Immature natural killer cell (primary cell): ENCODE results near the gene PLA2G3. TPM values are rescaled to one million over a fixed set of nuclear protein-coding genes. Genes with fewer than 3 reads are reported as not detected.

Source experiments
- DNase-seq, 3 donors: peaks; one replicate each; pipeline ENCODE4 v3.0.0; 2022; ENCODE audit warnings: mixed read lengths in 1 of 3
- H3K27ac Mint-ChIP-seq, 6 donors: one replicate each; pipeline ENCODE4 v1.8.0; 2020; ENCODE audit warnings: mixed read lengths in 6 of 6, mild to moderate bottlenecking in 5 of 6, inconsistent platforms in 4 of 6, moderate library complexity in 3 of 6
- H3K27me3 Mint-ChIP-seq, 3 donors: one replicate each; pipeline ENCODE4 v1.8.0; 2020 to 2021; ENCODE audit warnings: low read depth in 3 of 3, mild to moderate bottlenecking in 3 of 3, mixed read lengths in 3 of 3, moderate library complexity in 3 of 3, inconsistent platforms in 1 of 3
- H3K36me3 Mint-ChIP-seq, 3 donors: one replicate each; pipeline ENCODE4 v1.8.0; 2020; ENCODE audit warnings: mixed read lengths in 3 of 3, inconsistent platforms in 2 of 3, mild to moderate bottlenecking in 2 of 3
- H3K4me1 Mint-ChIP-seq, 2 donors: one replicate each; pipeline ENCODE4 v1.8.0; 2020; ENCODE audit warnings: inconsistent platforms in 2 of 2, mild to moderate bottlenecking in 2 of 2, mixed read lengths in 2 of 2, moderate library complexity in 1 of 2
- H3K4me3 Mint-ChIP-seq, 5 donors: one replicate each; pipeline ENCODE4 v1.8.0; 2020; ENCODE audit warnings: mild to moderate bottlenecking in 5 of 5, mixed read lengths in 5 of 5, inconsistent platforms in 3 of 5, moderate library complexity in 3 of 5
- H3K9me3 Mint-ChIP-seq, 6 donors: one replicate each; pipeline ENCODE4 v1.8.0; 2020; ENCODE audit warnings: mild to moderate bottlenecking in 6 of 6, mixed read lengths in 6 of 6, inconsistent platforms in 4 of 6, moderate library complexity in 3 of 6
- polyA plus RNA-seq, 3 donors: library from polyadenylated mRNA; unstranded; fragments of 300-500 nt; fragmentation: Illumina TruSeq; gene quantifications; one replicate each; pipeline ENCODE4 v1.2.3, GENCODE V29; 2021

Gene PLA2G3
- polyA plus RNA-seq, 3 donors from 2014 or later = not detected

DNA sequence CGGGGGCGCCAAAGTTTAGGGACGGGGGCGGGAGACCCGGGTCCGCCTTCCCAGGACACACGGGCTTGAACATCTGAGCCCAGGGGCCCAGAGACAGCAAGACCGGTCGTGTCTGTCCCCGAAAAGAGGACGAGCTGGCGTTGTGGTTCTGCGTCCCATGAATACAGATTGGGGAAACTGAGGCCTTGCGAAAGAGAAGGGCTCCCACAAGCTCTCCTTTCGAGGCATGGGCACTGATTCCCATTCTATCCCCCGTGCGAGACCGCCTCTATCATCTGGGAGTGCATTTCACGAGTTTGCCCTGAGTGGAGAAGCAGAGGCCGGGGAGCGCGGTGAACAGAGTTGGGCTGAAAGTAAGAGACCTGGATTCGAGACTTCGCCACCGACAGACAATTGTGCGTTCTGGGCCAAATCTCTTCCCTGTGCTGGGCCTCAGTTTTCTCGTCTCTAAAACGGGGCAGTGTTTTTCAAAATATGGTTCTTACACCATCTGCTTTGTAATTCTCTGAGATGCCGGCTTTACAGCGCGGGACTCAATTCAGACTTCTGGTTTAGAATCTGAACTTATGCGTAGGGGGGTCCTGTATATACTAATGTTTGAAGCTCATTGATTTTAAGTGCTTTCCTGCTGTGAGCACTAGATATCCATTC is 20.1 kb upstream of the PLA2G3 start:
- peak overlapping the region; percentile 93 to 100 (median 99) for H3K4me3 Mint-ChIP-seq
- peaks cover 0 to 4% (median 0%) of the 10 kb centered on the region in 3 donors for H3K36me3 Mint-ChIP-seq
- peaks cover 38 to 48% of the 10 kb centered on the region in 2 donors for H3K4me1 Mint-ChIP-seq
- no peaks in the 10 kb centered on the region for H3K9me3 Mint-ChIP-seq
- H3K27me3 Mint-ChIP-seq = peaks cover 3 to 8% (median 4%) of the 10 kb centered on the region in 3 donors
- peak overlapping the region; percentile 85 to 99 (median 99) for H3K27ac Mint-ChIP-seq
- DNase-seq = no peak

DNA sequence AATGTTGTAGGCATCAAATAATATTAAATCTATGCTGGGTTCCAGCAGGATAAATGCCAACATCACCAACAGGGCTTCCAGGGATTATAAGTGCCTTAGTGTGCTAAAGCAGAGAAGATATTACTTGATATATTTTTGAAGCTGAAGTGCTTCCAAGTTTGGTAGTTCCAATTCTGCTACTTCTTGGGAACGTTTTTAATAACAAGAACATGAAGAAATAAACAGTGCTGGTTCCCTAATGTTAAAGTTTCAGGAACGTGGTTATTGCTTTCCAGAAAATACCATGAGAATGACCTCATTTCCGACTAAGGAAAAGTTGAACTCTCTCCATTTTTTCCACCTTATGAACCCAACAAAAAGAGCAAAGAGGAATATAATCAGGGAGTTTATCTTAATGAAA is 15.1 kb upstream of the PLA2G3 start:
- DNase-seq = no peak
- peaks cover 3 to 9% (median 8%) of the 10 kb centered on the region in 3 donors for H3K27me3 Mint-ChIP-seq
- no peaks in the 10 kb centered on the region for H3K36me3 Mint-ChIP-seq
- no peaks in the 10 kb centered on the region for H3K9me3 Mint-ChIP-seq
- H3K27ac Mint-ChIP-seq = peak overlapping the region in 1 of 6 donors; percentile 10
- H3K4me1 Mint-ChIP-seq = peaks cover 7 to 14% of the 10 kb centered on the region in 2 donors
- H3K4me3 Mint-ChIP-seq = no peak overlapping the region

DNA sequence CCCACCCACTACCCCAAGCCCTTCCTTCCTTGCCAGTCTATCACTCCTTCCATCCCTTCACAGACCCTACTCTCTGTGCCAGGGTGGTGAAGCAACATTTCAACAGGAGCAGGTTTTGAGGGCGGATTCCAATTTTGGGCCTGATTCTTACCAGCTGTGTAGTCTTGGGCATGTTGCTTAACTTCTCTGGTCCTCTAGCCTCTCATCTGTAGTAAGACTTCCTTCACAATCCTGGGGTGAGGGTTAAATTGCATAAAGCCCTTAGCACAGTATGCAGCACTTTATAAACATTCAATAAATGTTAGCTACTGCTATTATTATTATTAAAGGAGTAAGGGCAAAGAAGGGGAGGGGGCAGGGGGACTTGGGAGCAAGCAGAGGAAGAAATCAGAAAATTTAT is 14.7 kb upstream of the PLA2G3 start:
- Mint-ChIP-seq H3K27ac (no peak overlapping the region), H3K4me3 (no peak overlapping the region), H3K27me3 (peaks cover 2 to 8% (median 8%) of the 10 kb centered on the region in 3 donors), H3K9me3 (no peaks in the 10 kb centered on the region), H3K36me3 (no peaks in the 10 kb centered on the region), H3K4me1 (peaks cover 4 to 10% of the 10 kb centered on the region in 2 donors)
- DNase-seq = no peak

- Mint-ChIP-seq H3K4me3 (no peak overlapping the region), H3K27me3 (peaks cover 0 to 7% (median 1%) of the 10 kb centered on the region in 3 donors), H3K27ac (peak overlapping the region in 1 of 6 donors; percentile 17), H3K4me1 (no peaks in the 10 kb centered on the region), H3K9me3 (no peaks in the 10 kb centered on the region), H3K36me3 (no peaks in the 10 kb centered on the region)
- DNase-seq = no peak
Measured at GRCh38 chr22:31153357-31153756, 13.0 kb upstream of the PLA2G3 start.

- no peaks in the 10 kb centered on the region for H3K4me1 Mint-ChIP-seq
- H3K4me3 Mint-ChIP-seq = no peak overlapping the region
- peaks cover 0 to 7% (median 1%) of the 10 kb centered on the region in 3 donors for H3K27me3 Mint-ChIP-seq
- H3K36me3 Mint-ChIP-seq = no peaks in the 10 kb centered on the region
- no peak for DNase-seq
- H3K9me3 Mint-ChIP-seq = peaks cover 0 to 2% (median 0%) of the 10 kb centered on the region in 6 donors
- no peak overlapping the region for H3K27ac Mint-ChIP-seq
Measured at GRCh38 chr22:31151872-31152271, 11.6 kb upstream of the PLA2G3 start.

GRCh38 chr22:31150615-31151014 is 10.3 kb upstream of the PLA2G3 start:
- Mint-ChIP-seq H3K27ac (no peak overlapping the region), H3K36me3 (no peaks in the 10 kb centered on the region), H3K4me1 (no peaks in the 10 kb centered on the region), H3K27me3 (peaks cover 0 to 7% (median 1%) of the 10 kb centered on the region in 3 donors), H3K9me3 (peaks cover 0 to 3% (median 0%) of the 10 kb centered on the region in 6 donors), H3K4me3 (no peak overlapping the region)
- no peak for DNase-seq

DNA sequence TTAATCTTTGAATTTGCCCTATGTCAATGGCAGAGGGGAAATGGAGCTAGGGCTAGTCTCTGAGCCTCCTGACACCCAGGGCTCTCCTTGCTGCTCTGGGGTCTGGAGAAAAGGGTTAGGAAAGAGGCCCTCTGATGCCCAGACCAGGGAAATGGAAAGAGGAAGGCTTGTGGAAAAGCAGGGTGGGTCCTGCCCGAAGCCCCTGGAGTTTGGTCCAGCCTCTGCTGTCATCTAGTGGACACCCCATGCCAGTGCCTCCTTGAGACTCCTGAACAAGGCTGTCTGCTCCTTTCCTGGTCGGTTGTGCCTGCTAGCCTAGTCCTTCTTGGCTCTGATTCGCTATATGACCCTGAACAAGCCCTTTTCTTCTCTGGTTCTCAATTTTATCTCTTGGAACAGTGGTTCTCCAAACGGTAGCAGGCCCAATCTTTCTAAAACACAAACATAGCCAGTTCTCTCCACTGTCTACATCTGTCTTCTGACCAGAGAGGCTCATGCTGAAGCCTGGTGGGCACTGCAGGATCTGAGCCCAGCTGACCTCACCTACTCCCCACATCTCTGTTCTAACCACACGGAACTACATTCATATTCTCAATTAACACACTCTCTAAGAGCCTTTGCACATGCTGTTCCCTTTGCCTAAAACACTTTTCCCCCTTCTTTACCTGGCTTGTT is 8.8 kb upstream of the PLA2G3 start:
- Mint-ChIP-seq H3K9me3 (peaks cover 0 to 3% (median 0%) of the 10 kb centered on the region in 6 donors), H3K4me1 (no peaks in the 10 kb centered on the region), H3K27me3 (peaks cover 0 to 5% (median 1%) of the 10 kb centered on the region in 3 donors), H3K4me3 (no peak overlapping the region), H3K36me3 (no peaks in the 10 kb centered on the region), H3K27ac (no peak overlapping the region)
- peak in 2 of 3 donors; percentile 6 to 12 for DNase-seq

DNA sequence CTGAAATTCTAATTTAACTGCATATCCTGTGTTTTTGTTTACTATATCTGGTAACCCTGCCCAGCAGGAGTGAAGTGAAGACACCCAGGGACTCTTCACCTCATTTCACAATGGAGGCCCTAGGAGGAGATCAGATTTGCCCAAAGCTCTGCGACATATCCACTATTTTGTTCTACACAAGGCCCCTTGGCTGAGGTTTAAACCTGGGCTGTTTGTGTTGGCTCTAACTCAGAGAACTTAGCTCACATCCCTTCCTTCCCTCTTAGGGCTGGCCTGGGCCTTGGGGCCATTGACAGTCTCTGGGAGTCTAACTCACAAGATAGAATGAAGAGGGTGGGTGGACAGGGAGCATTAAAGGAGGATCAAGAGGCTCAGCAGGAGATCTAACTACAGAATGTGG is 8.2 kb upstream of the PLA2G3 start:
- H3K9me3 Mint-ChIP-seq = peaks cover 0 to 3% (median 0%) of the 10 kb centered on the region in 6 donors
- H3K27ac Mint-ChIP-seq = no peak overlapping the region
- H3K36me3 Mint-ChIP-seq = no peaks in the 10 kb centered on the region
- H3K27me3 Mint-ChIP-seq = peaks cover 0 to 5% (median 3%) of the 10 kb centered on the region in 3 donors
- no peak for DNase-seq
- no peak overlapping the region for H3K4me3 Mint-ChIP-seq
- no peaks in the 10 kb centered on the region for H3K4me1 Mint-ChIP-seq

DNA sequence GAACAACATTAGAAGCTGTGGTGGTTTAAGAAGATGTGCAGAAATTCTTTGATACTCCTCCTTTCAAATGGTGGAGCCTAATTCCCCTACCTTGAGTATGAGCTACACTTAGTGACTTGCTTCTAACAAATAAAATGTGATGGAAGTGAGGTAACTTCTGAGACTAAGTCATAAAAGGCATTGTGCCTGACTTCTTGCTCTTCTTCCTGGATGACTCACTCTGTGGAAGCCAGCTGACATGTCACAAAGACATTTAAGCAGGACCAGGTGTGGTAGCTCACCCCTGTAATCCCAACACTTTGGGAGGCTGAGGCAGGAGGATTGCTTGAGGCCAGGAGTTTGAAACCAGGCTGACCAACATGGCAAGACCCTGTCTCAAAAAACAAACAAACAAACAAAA is 3.9 kb upstream of the PLA2G3 start:
- Mint-ChIP-seq H3K4me3 (no peak overlapping the region), H3K27me3 (peaks cover 0 to 4% (median 3%) of the 10 kb centered on the region in 3 donors), H3K9me3 (peaks cover 0 to 3% (median 0%) of the 10 kb centered on the region in 6 donors), H3K36me3 (no peaks in the 10 kb centered on the region), H3K4me1 (no peaks in the 10 kb centered on the region), H3K27ac (no peak overlapping the region)
- no peak for DNase-seq

GRCh38 chr22:31143537-31143936 is 3.2 kb upstream of the PLA2G3 start:
- H3K9me3 Mint-ChIP-seq = peaks cover 0 to 3% (median 0%) of the 10 kb centered on the region in 6 donors
- H3K27me3 Mint-ChIP-seq = peaks cover 0 to 4% (median 3%) of the 10 kb centered on the region in 3 donors
- H3K36me3 Mint-ChIP-seq = no peaks in the 10 kb centered on the region
- no peak overlapping the region for H3K27ac Mint-ChIP-seq
- no peak for DNase-seq
- H3K4me1 Mint-ChIP-seq = no peaks in the 10 kb centered on the region
- H3K4me3 Mint-ChIP-seq = no peak overlapping the region

DNA sequence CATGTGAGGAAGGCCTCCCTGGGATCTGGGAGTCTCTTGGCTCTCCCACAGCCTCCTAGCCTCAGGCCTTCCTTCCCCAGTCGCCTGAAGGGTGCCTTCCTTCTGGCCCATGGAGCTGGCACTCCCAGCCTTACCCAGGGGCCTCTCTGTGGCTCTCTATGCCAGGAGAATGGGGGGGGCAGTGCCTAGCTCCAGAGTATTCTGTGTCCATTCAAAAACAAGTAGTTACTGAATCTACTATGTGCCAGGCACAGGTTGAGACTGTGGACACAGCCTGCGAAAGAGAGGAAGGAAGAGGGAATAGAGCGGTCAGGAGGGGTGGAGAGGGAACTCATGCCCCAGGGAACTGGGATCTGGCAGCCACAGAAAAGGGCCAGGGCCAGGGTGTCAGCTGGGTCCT is 2.7 kb upstream of the PLA2G3 start:
- no peaks in the 10 kb centered on the region for H3K4me1 Mint-ChIP-seq
- H3K4me3 Mint-ChIP-seq = no peak overlapping the region
- DNase-seq = no peak
- no peaks in the 10 kb centered on the region for H3K36me3 Mint-ChIP-seq
- peaks cover 0 to 3% (median 0%) of the 10 kb centered on the region in 6 donors for H3K9me3 Mint-ChIP-seq
- H3K27ac Mint-ChIP-seq = no peak overlapping the region
- H3K27me3 Mint-ChIP-seq = peaks cover 0 to 5% (median 4%) of the 10 kb centered on the region in 3 donors

DNA sequence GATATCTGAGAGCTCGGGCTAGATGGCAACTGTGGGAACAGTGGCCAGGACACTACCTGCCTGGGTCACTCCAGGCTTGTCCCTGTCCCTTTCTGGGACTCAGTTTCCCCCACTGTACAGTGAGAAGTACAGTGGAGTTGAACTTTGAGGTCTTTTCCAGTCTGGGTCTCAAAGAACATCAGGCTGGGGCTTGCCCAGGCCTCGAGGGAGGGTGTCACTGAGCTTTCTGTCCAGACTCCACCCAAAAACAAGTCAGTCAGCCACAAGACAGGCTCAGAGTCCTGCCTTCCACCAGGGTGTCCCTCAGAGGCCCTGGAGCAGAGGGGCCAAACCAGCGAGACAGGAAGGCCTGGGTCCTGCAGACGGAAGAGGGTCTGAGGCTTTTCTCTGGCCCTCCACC is 2.0 kb upstream of the PLA2G3 start:
- Mint-ChIP-seq H3K36me3 (no peaks in the 10 kb centered on the region), H3K27ac (no peak overlapping the region), H3K4me3 (no peak overlapping the region), H3K27me3 (peaks cover 0 to 5% (median 4%) of the 10 kb centered on the region in 3 donors), H3K4me1 (no peaks in the 10 kb centered on the region), H3K9me3 (peaks cover 0 to 3% (median 0%) of the 10 kb centered on the region in 6 donors)
- DNase-seq = no peak

GRCh38 chr22:31141551-31141950 is 1.2 kb upstream of the PLA2G3 start:
- DNase-seq = no peak
- Mint-ChIP-seq H3K27me3 (peaks cover 0 to 5% (median 4%) of the 10 kb centered on the region in 3 donors), H3K4me3 (no peak overlapping the region), H3K4me1 (no peaks in the 10 kb centered on the region), H3K36me3 (no peaks in the 10 kb centered on the region), H3K27ac (no peak overlapping the region), H3K9me3 (peaks cover 0 to 3% (median 0%) of the 10 kb centered on the region in 6 donors)

- no peak for DNase-seq
- Mint-ChIP-seq H3K27me3 (peaks cover 4 to 5% (median 4%) of the 10 kb centered on the region in 3 donors), H3K4me3 (no peak overlapping the region), H3K27ac (no peak overlapping the region), H3K4me1 (no peaks in the 10 kb centered on the region), H3K9me3 (no peaks in the 10 kb centered on the region), H3K36me3 (no peaks in the 10 kb centered on the region)
Measured at GRCh38 chr22:31140746-31141145, 438 bp upstream of the PLA2G3 start.
